ENCODE measurements around the gene IMMP1L.
"Not testable (repeated sequence)": the region's sequence is repeated elsewhere in the genome, so short reads cannot be mapped to it uniquely, and the experiment has no call there.

The IMMP1L gene

GRCh38 chr11:31509429-31510345, at the start of gene IMMP1L, which contains the start of gene ELP4:
IMMP1L (minus strand) TSS chr11:31509622; CDS start chr11:31463276, 46,346 bp downstream.
ELP4 (plus strand) TSS chr11:31509767; CDS start chr11:31509785, 18 bp downstream.
- peak; percentile 99 for DNase-seq

- no peak for DNase-seq
Observed at GRCh38 chr11:31558001-31558400, 48.6 kb upstream of the IMMP1L start.

GRCh38 chr11:31555938-31556337, 46.5 kb upstream of the IMMP1L start:
- DNase-seq = no peak

- no peak for DNase-seq
Observed at GRCh38 chr11:31542862-31543261, 33.4 kb upstream of the IMMP1L start.

- no peak for DNase-seq
Observed at GRCh38 chr11:31535479-31535878, 26.1 kb upstream of the IMMP1L start.

GRCh38 chr11:31531293-31531692, 21.9 kb upstream of the IMMP1L start:
- DNase-seq = no peak

GRCh38 chr11:31529701-31530100, 20.3 kb upstream of the IMMP1L start:
- DNase-seq = no peak

GRCh38 chr11:31529189-31529588, 19.8 kb upstream of the IMMP1L start:
- DNase-seq = no peak

GRCh38 chr11:31521497-31522150, 12.2 kb upstream of the IMMP1L start:
- no peak for DNase-seq

GRCh38 chr11:31512117-31512516, 2.7 kb upstream of the IMMP1L start:
- no peak for DNase-seq

GRCh38 chr11:31509051-31509428, 382 bp downstream of the IMMP1L start:
- peak; percentile 64 for DNase-seq

- DNase-seq = no peak
Observed at GRCh38 chr11:31500560-31500959, 8.9 kb downstream of the IMMP1L start.

- DNase-seq = no peak
Observed at GRCh38 chr11:31499576-31500178, 9.7 kb downstream of the IMMP1L start.

- DNase-seq = not testable (repeated sequence)
Observed at GRCh38 chr11:31493762-31494161, 15.7 kb downstream of the IMMP1L start.

- DNase-seq = no peak
Observed at GRCh38 chr11:31493235-31493634, 16.2 kb downstream of the IMMP1L start.

GRCh38 chr11:31492320-31492913, 17.0 kb downstream of the IMMP1L start:
- DNase-seq = no peak

- DNase-seq = no peak
Observed at GRCh38 chr11:31487848-31488247, 21.6 kb downstream of the IMMP1L start.

- no peak for DNase-seq
Observed at GRCh38 chr11:31484497-31484896, 24.9 kb downstream of the IMMP1L start.

- no peak for DNase-seq
Observed at GRCh38 chr11:31480930-31481329, 28.5 kb downstream of the IMMP1L start.

GRCh38 chr11:31479066-31479465, 30.4 kb downstream of the IMMP1L start:
- DNase-seq = no peak

GRCh38 chr11:31478223-31478590, 31.2 kb downstream of the IMMP1L start:
- no peak for DNase-seq

- DNase-seq = no peak
Observed at GRCh38 chr11:31477528-31478222, 31.7 kb downstream of the IMMP1L start.

GRCh38 chr11:31474083-31474482, 35.3 kb downstream of the IMMP1L start:
- DNase-seq = no peak

Measured in SHP77 treated with DMSO at 0.1 percent for 48 hours (cell line).